Activated CD8-positive, alpha-beta T cell treated with anti-CD3 and anti-CD28 coated beads for 36 hours (primary cell): ENCODE results near the gene CLNK. TPM values are rescaled to one million over a fixed set of nuclear protein-coding genes. Genes with fewer than 3 reads are reported as not detected.

Experiments
- ATAC-seq: fragments of 200-7000 bp; cut with Tn5 transposase; one replicate; pipeline ENCODE4 v1.10.0; 2021; ENCODE audit warnings: mild to moderate bottlenecking, moderate library complexity
- CTCF ChIA-PET: fragments of 350-600 bp; sonication (Branson Sonifier 250); formaldehyde crosslinking; loops from one replicate; lab custom pipeline; 2021; ENCODE audit warnings: antibody characterized with exemption; lab: Charles Lee
- POLR2A ChIA-PET: fragments of 350-600 bp; sonication (Branson Sonifier 250); formaldehyde crosslinking; loops from one replicate; lab custom pipeline; 2021; ENCODE audit warnings: antibody characterized with exemption; lab: Charles Lee
- DNase-seq: peaks from one replicate; pipeline ENCODE4 v3.0.0-alpha.2; 2020
- H3K27ac Mint-ChIP-seq: one replicate; pipeline ENCODE4 v1.8.0; 2021; ENCODE audit warnings: mild to moderate bottlenecking, mixed read lengths
- H3K27me3 Mint-ChIP-seq: one replicate; pipeline ENCODE4 v1.8.0; 2021; ENCODE audit warnings: mixed read lengths
- H3K36me3 Mint-ChIP-seq: one replicate; pipeline ENCODE4 v1.8.0; 2021; ENCODE audit warnings: low read depth, mixed read lengths
- H3K4me1 Mint-ChIP-seq: one replicate; pipeline ENCODE4 v1.8.0; 2021; ENCODE audit warnings: low read depth, mixed read lengths
- H3K4me3 Mint-ChIP-seq: one replicate; pipeline ENCODE4 v1.8.0; 2021; ENCODE audit warnings: mild to moderate bottlenecking, moderate library complexity, mixed read lengths
- H3K9me3 Mint-ChIP-seq: one replicate; pipeline ENCODE4 v1.8.0; 2021; ENCODE audit warnings: mixed read lengths
- intact Hi-C: fragments of 100-400 bp; cut with micrococcal nuclease; formaldehyde crosslinking; loops from one replicate; pipeline ENCODE4 v1.10.0; 2022
- total RNA-seq, 2 experiments: library from RNA; stranded (reverse); gene quantifications; one replicate each; pipeline ENCODE4 v1.2.3, GENCODE V29; 2021
- TF ChIP-seq, protein P1 (sequence below): fragments of 200-600 bp; IDR thresholded peaks from one replicate; pipeline ENCODE4 v1.8.0; 2022; ENCODE audit warnings: antibody characterized with exemption, mild to moderate bottlenecking

Gene CLNK
- total RNA-seq, 2 experiments from 2014 or later, result 0.18 TPM; not detected in 1

DNA sequence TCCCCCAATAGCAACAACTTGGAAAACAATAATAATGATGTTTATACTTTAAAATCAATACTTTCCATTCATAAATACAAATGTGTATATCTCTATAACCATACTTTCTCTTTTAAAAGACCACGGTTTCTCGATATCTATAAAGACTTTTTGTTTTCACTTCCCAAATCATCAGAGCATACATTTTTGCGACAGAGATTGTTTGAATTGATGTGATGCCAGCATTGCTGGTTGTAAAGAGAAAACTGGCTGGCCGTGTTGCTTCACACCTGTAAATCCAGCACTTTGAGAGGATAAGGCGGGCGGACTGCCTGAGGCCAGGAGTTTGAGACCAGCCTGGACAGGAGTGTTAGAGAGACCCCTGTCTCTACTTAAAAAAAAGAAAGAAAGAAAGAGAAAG, 149.7 kb downstream of the CLNK start:
- no peaks in the 10 kb centered on the region for H3K9me3 Mint-ChIP-seq
- no peaks in the 10 kb centered on the region for H3K27me3 Mint-ChIP-seq
- ChIA-PET CTCF (interaction anchor here (0.9 to 1.1 kb wide), 2 partner anchors 73 to 75 kb away, joined by 3 read pairs; no protein-coding TSS in a partner anchor), POLR2A (no interaction called here)
- no peaks in the 10 kb centered on the region for H3K36me3 Mint-ChIP-seq
- no peak for DNase-seq
- H3K4me3 Mint-ChIP-seq, result no peak overlapping the region
- intact Hi-C loops, result loop anchor here (5.0 kb wide), 2 partner anchors 73 to 378 kb away; no protein-coding TSS in a partner anchor
- no peak overlapping the region for H3K27ac Mint-ChIP-seq
- no peaks in the 10 kb centered on the region for H3K4me1 Mint-ChIP-seq
- no peak for ATAC-seq
- TF ChIP-seq, protein P1, sequence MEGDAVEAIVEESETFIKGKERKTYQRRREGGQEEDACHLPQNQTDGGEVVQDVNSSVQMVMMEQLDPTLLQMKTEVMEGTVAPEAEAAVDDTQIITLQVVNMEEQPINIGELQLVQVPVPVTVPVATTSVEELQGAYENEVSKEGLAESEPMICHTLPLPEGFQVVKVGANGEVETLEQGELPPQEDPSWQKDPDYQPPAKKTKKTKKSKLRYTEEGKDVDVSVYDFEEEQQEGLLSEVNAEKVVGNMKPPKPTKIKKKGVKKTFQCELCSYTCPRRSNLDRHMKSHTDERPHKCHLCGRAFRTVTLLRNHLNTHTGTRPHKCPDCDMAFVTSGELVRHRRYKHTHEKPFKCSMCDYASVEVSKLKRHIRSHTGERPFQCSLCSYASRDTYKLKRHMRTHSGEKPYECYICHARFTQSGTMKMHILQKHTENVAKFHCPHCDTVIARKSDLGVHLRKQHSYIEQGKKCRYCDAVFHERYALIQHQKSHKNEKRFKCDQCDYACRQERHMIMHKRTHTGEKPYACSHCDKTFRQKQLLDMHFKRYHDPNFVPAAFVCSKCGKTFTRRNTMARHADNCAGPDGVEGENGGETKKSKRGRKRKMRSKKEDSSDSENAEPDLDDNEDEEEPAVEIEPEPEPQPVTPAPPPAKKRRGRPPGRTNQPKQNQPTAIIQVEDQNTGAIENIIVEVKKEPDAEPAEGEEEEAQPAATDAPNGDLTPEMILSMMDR, result no peak

DNA sequence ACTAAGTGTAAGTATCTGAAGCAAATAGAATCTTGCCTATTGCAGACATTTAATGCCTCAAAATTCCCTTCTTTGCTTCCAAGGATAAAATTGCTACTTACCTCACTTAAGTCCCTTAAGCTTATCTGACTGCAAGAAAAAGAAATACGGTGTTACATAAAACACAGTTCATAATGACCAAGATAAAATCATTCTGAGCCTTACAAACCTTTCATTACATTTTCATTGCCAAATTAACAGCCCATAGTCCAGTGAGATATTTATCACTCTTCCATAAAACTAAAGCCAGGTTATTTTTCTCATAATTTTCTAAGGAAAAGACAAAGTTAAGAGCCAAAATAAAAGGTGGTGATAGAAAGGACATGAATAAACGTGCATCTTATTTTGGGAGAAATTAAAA, 152.4 kb downstream of the CLNK start:
- POLR2A ChIA-PET, result no interaction called here
- CTCF ChIA-PET, result interaction anchor here (1.1 to 2.1 kb wide), 2 partner anchors 17 to 71 kb away, joined by 4 to 5 read pairs; no protein-coding TSS in a partner anchor
- ATAC-seq (no peak), DNase-seq (no peak)
- Mint-ChIP-seq H3K9me3 (no peaks in the 10 kb centered on the region), H3K36me3 (no peaks in the 10 kb centered on the region), H3K4me1 (no peaks in the 10 kb centered on the region), H3K27me3 (no peaks in the 10 kb centered on the region), H3K4me3 (no peak overlapping the region), H3K27ac (no peak overlapping the region)
- TF ChIP-seq, protein P1, result no peak
- intact Hi-C loops, result no loop called here

DNA sequence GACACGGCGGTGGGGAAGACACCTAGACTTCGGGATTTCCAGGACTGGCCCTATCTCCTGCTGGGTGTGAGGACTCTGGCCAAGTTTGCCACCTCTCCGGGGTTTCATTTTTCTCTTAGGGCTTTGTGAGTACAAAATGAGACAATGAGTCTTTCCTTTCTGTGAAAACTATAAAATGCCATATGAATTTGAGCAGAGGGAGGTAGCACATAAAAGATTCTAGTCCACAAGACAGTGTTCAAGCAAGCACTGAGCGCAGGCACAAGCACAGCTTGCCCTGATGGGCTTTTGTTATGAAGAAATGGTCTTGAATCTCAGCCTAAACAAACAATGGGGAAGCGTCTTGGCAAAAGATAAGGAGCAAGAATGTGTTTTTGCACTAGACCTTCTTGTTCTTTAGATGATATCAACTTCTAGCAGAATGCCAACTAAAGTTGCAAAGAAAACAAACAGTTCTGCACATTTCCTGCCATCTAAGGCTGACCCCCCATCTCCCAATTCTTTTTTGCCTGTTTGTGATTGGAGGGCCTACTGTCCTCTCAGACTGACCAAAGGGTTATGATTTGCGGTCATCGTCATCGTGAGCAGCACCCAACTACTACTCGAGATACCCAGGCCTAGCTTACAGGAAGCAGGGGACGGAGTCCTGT, 154.3 kb downstream of the CLNK start:
- intact Hi-C loops, result no loop called here
- Mint-ChIP-seq H3K27me3 (no peaks in the 10 kb centered on the region), H3K36me3 (no peaks in the 10 kb centered on the region), H3K4me3 (no peak overlapping the region), H3K9me3 (no peaks in the 10 kb centered on the region), H3K4me1 (no peaks in the 10 kb centered on the region), H3K27ac (no peak overlapping the region)
- CTCF ChIA-PET, result no interaction called here
- POLR2A ChIA-PET, result no interaction called here
- DNase-seq (no peak), ATAC-seq (no peak)
- TF ChIP-seq, protein P1, result no peak

DNA sequence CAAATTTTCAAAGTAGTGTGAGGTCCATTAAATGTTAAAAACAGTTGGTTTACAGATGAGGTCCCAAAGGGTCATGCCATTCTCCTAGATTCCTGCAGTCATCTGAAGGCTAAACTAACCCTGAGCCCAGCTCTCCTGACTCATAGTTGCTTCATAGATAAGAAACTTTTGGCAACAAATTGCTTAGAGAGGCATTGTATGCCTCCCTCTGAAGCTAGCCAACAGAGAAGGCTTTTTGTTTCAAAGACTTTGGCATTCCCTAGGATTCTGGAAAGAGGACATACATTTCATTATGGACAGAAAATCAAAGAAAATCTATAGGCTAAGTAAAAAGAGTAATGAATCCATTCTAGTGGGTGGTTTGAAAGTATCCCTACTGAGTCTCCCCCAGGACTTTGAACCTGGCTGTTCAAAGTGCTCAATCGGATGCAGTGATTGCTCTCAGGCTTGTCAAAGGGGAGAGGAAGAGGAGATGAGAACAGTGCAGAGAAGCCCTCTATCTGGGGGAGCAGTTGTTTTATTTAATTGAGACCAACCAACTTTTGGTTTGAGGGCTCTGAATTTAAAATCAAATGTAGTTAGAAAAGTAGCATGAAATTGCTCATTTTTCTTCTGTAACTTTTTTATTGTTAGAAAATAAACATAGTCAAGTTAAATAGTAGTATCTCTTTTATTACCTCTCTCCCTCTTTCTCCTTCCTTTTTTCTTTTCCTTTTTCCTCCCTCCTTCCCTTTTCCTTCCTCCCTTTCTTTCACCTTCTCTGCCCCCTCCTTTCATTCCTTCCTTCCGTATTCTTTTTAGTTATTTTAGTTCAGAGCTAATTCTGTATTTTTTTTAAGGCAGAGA, 155.1 kb downstream of the CLNK start:
- CTCF ChIA-PET, result no interaction called here

More for the DNA sequence above, 155.1 kb downstream of the CLNK start:
- no peaks in the 10 kb centered on the region for H3K27me3 Mint-ChIP-seq
- no peak for DNase-seq
- POLR2A ChIA-PET, result no interaction called here
- no peak for ATAC-seq
- H3K27ac Mint-ChIP-seq, result no peak overlapping the region
- no peaks in the 10 kb centered on the region for H3K36me3 Mint-ChIP-seq
- intact Hi-C loops, result no loop called here
- H3K4me1 Mint-ChIP-seq, result no peaks in the 10 kb centered on the region
- no peak overlapping the region for H3K4me3 Mint-ChIP-seq
- H3K9me3 Mint-ChIP-seq, result no peaks in the 10 kb centered on the region
- TF ChIP-seq, protein P1, result no peak
